ENCODE measurements around the gene OR5H14.

- no peak for TF ChIP-seq POLR2AphosphoS5 (IDR thresholded peaks at IDR 0.05)
- no peak for TF ChIP-seq CTCF (IDR thresholded peaks at IDR 0.05; ENCODE audit: poor library complexity, severe bottlenecking)
- TF ChIP-seq SMC3 (conservative IDR thresholded peaks at IDR 0.05; ENCODE audit: poor library complexity), result no peak
- TF ChIP-seq EZH2 (IDR thresholded peaks at IDR 0.05; ENCODE audit: borderline replicate concordance, insufficient read depth, low read length, poor library complexity, severe bottlenecking), result no peak
- no peak for TF ChIP-seq MXI1 (conservative IDR thresholded peaks at IDR 0.05; ENCODE audit: poor library complexity, severe bottlenecking)
- no peak for TF ChIP-seq TAF1 (IDR thresholded peaks at IDR 0.05; ENCODE audit: low read depth)
- no peak for TF ChIP-seq REST (IDR thresholded peaks at IDR 0.05; ENCODE audit: borderline replicate concordance)
- no peak for TF ChIP-seq EP300 (conservative IDR thresholded peaks at IDR 0.05; ENCODE audit: poor library complexity, severe bottlenecking)
These were observed 4.0 kb downstream of the OR5H14 start for GRCh38 chr3:98151241-98151640.
